Astrocyte (in vitro differentiated cells and primary cell): ENCODE data around the gene PEAK1.

Source experiments
- CTCF ChIP-seq: IDR thresholded peaks from 2 replicates; pipeline ENCODE4 v1.5.1; 2011; ENCODE audit warnings: low read depth, mild to moderate bottlenecking, inconsistent platforms, low read length, moderate library complexity; ENCODE audit not compliant: insufficient read depth
- EZH2 ChIP-seq: IDR thresholded peaks from 2 replicates; pipeline ENCODE4 v1.6.1; 2012; ENCODE audit warnings: mild to moderate bottlenecking, low read length, inconsistent platforms; ENCODE audit not compliant: insufficient read depth

GRCh38 chr15:77098572-77098971, 321.3 kb downstream of the PEAK1 start:
- TF ChIP-seq CTCF (no peak), EZH2 (no peak)
